CD4-positive, alpha-beta T cell (primary cell): ENCODE measurements around the gene PRKCB. TPM values are rescaled to one million over a fixed set of nuclear protein-coding genes. Genes with fewer than 3 reads are reported as not detected.

Source experiments
- ATAC-seq: fragments of 200-7000 bp; cut with Tn5 transposase; one replicate; pipeline ENCODE4 v1.10.0; 2022; ENCODE audit warnings: mild to moderate bottlenecking; ENCODE audit not compliant: poor library complexity
- CTCF ChIA-PET: fragments of 350-600 bp; sonication (Branson Sonifier 250); formaldehyde crosslinking; loops from one replicate; lab custom pipeline; 2021; ENCODE audit warnings: antibody characterized with exemption, inconsistent platforms; lab: Charles Lee
- POLR2A ChIA-PET: fragments of 350-600 bp; sonication (Branson Sonifier 250); formaldehyde crosslinking; loops from one replicate; lab custom pipeline; 2021; ENCODE audit warnings: antibody characterized with exemption, inconsistent platforms; lab: Charles Lee
- DNase-seq, 14 experiments: peaks; one replicate each; pipeline ENCODE4 v3.0.0-alpha.2; 2013 to 2020; ENCODE audit warnings: mixed read lengths in 2 of 14
- H3K27ac ChIP-seq, 2 donors: one replicate each; pipeline versions ENCODE4 v1.5.1 to v1.7.0; 2013; ENCODE audit warnings: low read length in 2 of 2, low read depth in 1 of 2, mild to moderate bottlenecking in 1 of 2
- H3K27me3 ChIP-seq, 2 experiments: 1 replicate in 1 of 2; 2 replicates in 1 of 2; pipeline versions ENCODE4 v1.6.1 to v1.7.0; 2013; ENCODE audit warnings: low read length in 2 of 2, control low read depth in 1 of 2, mild to moderate bottlenecking in 1 of 2, moderate library complexity in 1 of 2; ENCODE audit not compliant: insufficient read depth in 2 of 2, control insufficient read depth in 1 of 2
- H3K36me3 ChIP-seq: one replicate; pipeline ENCODE4 v1.6.1; 2013; ENCODE audit warnings: low read length, control low read depth; ENCODE audit not compliant: insufficient read depth
- H3K4me1 ChIP-seq: one replicate; pipeline ENCODE4 v1.6.1; 2013; ENCODE audit warnings: low read length, control low read depth; ENCODE audit not compliant: insufficient read depth
- H3K4me3 ChIP-seq: one replicate; pipeline ENCODE4 v1.5.1; 2013; ENCODE audit warnings: mild to moderate bottlenecking, low read length, moderate library complexity
- H3K9me3 ChIP-seq, 2 experiments: 1 replicate in 1 of 2; 2 replicates in 1 of 2; pipeline versions ENCODE4 v1.6.1 to v1.7.0; 2013; ENCODE audit warnings: low read length in 2 of 2, mild to moderate bottlenecking in 2 of 2, control low read depth in 1 of 2, moderate library complexity in 1 of 2; ENCODE audit not compliant: control insufficient read depth in 1 of 2, insufficient read depth in 1 of 2
- H3K27ac Mint-ChIP-seq: one replicate; pipeline ENCODE4 v1.8.0; 2020; ENCODE audit warnings: mixed read lengths
- H3K27me3 Mint-ChIP-seq: one replicate; pipeline ENCODE4 v1.8.0; 2021; ENCODE audit warnings: mixed read lengths
- H3K36me3 Mint-ChIP-seq: one replicate; pipeline ENCODE4 v1.8.0; 2021; ENCODE audit warnings: low read depth, mixed read lengths
- H3K4me1 Mint-ChIP-seq: one replicate; pipeline ENCODE4 v1.8.0; 2021; ENCODE audit warnings: low read depth, mixed read lengths
- H3K4me3 Mint-ChIP-seq: one replicate; pipeline ENCODE4 v1.8.0; 2020; ENCODE audit warnings: mild to moderate bottlenecking, mixed read lengths
- H3K9me3 Mint-ChIP-seq: one replicate; pipeline ENCODE4 v1.8.0; 2020; ENCODE audit warnings: mixed read lengths
- intact Hi-C, 2 experiments: fragments of 100-400 bp; cut with DNase I in 1 of 2; cut with micrococcal nuclease in 1 of 2; formaldehyde crosslinking; loops; one replicate each; pipeline versions ENCODE4 v1.15.1 to v1.9.0; 2023 to 2025; cut with DNase I, micrococcal nuclease
- total RNA-seq, 174 experiments: library from RNA in 2 of 174; stranded (reverse) in 2 of 174; gene quantifications; one replicate each; pipeline ENCODE4 v1.2.3 and lab custom pipeline; 2021 to 2026
- TF ChIP-seq, protein P1 (sequence below): fragments of 200-600 bp; IDR thresholded peaks from one replicate; pipeline ENCODE4 v1.8.0; 2022; ENCODE audit warnings: antibody characterized with exemption, mild to moderate bottlenecking

The PRKCB gene
- total RNA-seq, 2 experiments from 2014 or later = 64.7 TPM

- Mint-ChIP-seq H3K4me1 (peaks cover 21% of the 10 kb centered on the region), H3K27ac (no peak overlapping the region)
- DNase-seq = no peak
Measured at GRCh38 chr16:24077292-24077691, 241.5 kb downstream of the PRKCB start.

GRCh38 chr16:24077966-24078365, 242.2 kb downstream of the PRKCB start:
- no peak overlapping the region for H3K4me3 Mint-ChIP-seq
- POLR2A ChIA-PET = no interaction called here
- H3K27ac ChIP-seq = no peak overlapping the region
- H3K27ac Mint-ChIP-seq = no peak overlapping the region
- peaks cover 4% of the 10 kb centered on the region for H3K4me1 ChIP-seq
- H3K36me3 Mint-ChIP-seq = peaks cover 44% of the 10 kb centered on the region
- no peaks in the 10 kb centered on the region for H3K9me3 Mint-ChIP-seq
- no peak overlapping the region for H3K4me3 ChIP-seq
- ATAC-seq = no peak
- CTCF ChIA-PET = no interaction called here
- intact Hi-C loops = no loop called here
- H3K4me1 Mint-ChIP-seq = peaks cover 14% of the 10 kb centered on the region
- no peaks in the 10 kb centered on the region for H3K27me3 ChIP-seq
- H3K36me3 ChIP-seq = peaks cover 8% of the 10 kb centered on the region
- H3K27me3 Mint-ChIP-seq = no peaks in the 10 kb centered on the region
- TF ChIP-seq, protein P1, sequence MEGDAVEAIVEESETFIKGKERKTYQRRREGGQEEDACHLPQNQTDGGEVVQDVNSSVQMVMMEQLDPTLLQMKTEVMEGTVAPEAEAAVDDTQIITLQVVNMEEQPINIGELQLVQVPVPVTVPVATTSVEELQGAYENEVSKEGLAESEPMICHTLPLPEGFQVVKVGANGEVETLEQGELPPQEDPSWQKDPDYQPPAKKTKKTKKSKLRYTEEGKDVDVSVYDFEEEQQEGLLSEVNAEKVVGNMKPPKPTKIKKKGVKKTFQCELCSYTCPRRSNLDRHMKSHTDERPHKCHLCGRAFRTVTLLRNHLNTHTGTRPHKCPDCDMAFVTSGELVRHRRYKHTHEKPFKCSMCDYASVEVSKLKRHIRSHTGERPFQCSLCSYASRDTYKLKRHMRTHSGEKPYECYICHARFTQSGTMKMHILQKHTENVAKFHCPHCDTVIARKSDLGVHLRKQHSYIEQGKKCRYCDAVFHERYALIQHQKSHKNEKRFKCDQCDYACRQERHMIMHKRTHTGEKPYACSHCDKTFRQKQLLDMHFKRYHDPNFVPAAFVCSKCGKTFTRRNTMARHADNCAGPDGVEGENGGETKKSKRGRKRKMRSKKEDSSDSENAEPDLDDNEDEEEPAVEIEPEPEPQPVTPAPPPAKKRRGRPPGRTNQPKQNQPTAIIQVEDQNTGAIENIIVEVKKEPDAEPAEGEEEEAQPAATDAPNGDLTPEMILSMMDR = no peak
- DNase-seq = no peak
- no peaks in the 10 kb centered on the region for H3K9me3 ChIP-seq

More at GRCh38 chr16:24077292-24077691, 241.5 kb downstream of the PRKCB start:
- no peak overlapping the region for H3K27ac ChIP-seq
- no peak overlapping the region for H3K4me3 ChIP-seq
- intact Hi-C loops = no loop called here
- peaks cover 44% of the 10 kb centered on the region for H3K36me3 Mint-ChIP-seq
- no peaks in the 10 kb centered on the region for H3K27me3 ChIP-seq
- no peak for ATAC-seq
- TF ChIP-seq, protein P1 = no peak
- no peaks in the 10 kb centered on the region for H3K9me3 Mint-ChIP-seq
- H3K4me3 Mint-ChIP-seq = no peak overlapping the region
- H3K36me3 ChIP-seq = peaks cover 8% of the 10 kb centered on the region
- no peaks in the 10 kb centered on the region for H3K27me3 Mint-ChIP-seq
- ChIA-PET POLR2A (no interaction called here), CTCF (no interaction called here)
- H3K9me3 ChIP-seq = no peaks in the 10 kb centered on the region
- peaks cover 9% of the 10 kb centered on the region for H3K4me1 ChIP-seq

- CTCF ChIA-PET = no interaction called here
- Histone ChIP-seq H3K4me3 (no peak overlapping the region), H3K27me3 (no peaks in the 10 kb centered on the region), H3K36me3 (peaks cover 14% of the 10 kb centered on the region), H3K9me3 (peaks cover 6 to 13% of the 10 kb centered on the region in 2 experiments), H3K27ac (no peak overlapping the region), H3K4me1 (no peaks in the 10 kb centered on the region)
- no peaks in the 10 kb centered on the region for H3K27me3 Mint-ChIP-seq
- ATAC-seq (no peak), DNase-seq (no peak)
- peaks cover 5% of the 10 kb centered on the region for H3K4me1 Mint-ChIP-seq
- TF ChIP-seq, protein P1 = no peak
- no peak overlapping the region for H3K4me3 Mint-ChIP-seq
- POLR2A ChIA-PET = no interaction called here
- no peak overlapping the region for H3K27ac Mint-ChIP-seq
- H3K36me3 Mint-ChIP-seq = peaks cover 58% of the 10 kb centered on the region
- peaks cover 9% of the 10 kb centered on the region for H3K9me3 Mint-ChIP-seq
- intact Hi-C loops = no loop called here
Measured at GRCh38 chr16:24085666-24086065, 249.9 kb downstream of the PRKCB start.
